Measurements from ENCODE around the gene AMH.

- TF ChIP-seq CTCF (conservative IDR thresholded peaks at IDR 0.05) (no peak), ZFX (IDR thresholded peaks at IDR 0.05) (no peak)
Observed at GRCh38 chr19:2296141-2296540, 47.0 kb downstream of the AMH start.
